RPMI8226 (cell line): ENCODE results near the gene MAP3K3.

Experiments
- DNase-seq: peaks from one replicate; pipeline ENCODE4 v3.0.0-alpha.2; 2015

MAP3K3 gene

DNA sequence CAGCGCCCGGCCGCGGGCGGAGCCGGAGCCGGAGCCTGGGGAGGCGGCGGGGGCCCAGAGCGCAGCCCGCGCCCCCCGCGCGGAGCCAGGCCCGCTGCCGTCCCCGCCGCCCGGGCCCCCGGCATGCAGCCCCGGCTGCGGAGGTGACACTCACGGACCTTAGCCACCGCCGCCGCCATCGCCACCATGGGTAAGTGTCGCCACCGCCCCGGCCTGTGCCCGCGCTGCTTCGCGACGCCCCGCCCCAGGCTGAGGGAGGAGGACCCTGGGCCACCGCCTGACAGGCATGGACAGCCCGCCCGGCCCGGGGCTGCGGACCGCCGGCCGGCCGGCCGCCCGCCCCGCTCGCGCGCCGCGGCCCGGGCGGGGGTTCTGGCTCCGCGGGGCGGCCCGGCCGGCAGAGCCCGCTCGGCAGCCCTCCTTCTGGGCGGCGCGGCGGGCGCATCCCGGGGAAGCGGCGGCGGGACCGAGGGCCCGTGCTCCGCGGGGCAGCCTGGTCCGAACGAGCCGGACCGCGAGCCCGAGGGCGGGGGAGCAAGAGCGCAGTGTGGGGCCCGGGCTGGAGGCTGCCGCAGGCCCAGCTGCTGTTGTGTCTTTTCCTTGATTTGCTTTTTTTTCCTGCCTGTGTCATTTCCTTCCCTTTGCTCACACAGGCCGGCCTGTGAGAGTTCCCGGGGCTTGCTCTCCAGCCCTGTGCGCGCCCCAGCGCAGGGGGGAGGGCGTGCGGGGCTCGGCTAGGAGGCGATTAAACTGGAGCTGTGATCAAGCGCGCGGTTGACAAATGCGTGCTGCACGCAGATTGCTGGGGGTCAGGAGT, 565 bp downstream of the MAP3K3 start:
- DNase-seq = peak; percentile 70

DNA sequence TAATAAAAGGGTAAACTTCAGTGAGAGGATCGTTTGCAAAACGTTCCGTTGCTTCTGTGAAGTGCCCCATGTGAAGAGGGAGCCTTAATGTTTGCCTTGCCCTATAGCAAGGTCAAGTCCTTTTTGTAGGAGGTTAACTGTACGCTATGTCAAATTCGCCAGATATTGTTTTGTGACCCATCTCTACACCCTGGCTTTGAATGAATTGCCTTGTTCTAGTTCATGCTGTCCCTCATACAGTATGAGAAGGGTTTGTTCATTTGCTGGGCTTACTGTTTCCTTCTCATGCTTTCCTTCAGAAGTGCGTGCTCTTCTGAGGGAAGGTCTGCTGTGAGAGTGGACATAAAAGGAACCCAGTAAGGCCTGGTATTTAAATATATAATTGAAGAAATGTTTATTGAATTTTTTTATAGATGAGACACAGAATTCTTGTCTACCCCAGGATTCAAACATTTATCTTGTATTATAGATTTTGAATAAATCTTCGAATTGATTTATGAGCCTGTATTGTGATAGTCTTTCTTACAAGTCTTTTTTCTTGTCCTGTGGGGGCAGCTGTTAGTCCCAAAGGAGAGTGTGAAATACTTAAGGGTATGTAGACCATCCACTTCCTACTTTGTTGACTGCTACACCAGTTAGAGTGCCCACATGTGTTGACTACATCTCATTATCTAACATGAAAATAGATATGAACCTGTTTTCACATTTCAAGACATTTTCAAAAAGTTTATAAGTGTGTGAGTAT, 1.7 kb downstream of the MAP3K3 start:
- no peak for DNase-seq

DNA sequence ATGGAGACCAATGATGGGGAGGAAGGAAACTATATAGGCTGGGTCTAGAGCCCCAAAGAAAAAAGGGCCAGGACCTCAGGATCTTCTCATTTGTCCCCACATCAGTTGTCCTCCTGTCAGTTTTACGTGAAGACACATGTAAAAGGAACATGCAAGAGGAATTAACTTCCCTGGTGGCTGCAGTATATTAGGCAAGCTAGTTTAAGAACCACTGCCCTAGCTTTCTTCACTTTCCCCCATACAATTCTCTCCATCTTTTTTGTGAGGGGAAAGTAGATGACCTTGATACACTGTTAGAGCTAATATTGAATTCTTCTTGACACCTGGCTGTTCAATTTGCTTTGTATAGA, 2.3 kb downstream of the MAP3K3 start:
- DNase-seq = no peak

DNA sequence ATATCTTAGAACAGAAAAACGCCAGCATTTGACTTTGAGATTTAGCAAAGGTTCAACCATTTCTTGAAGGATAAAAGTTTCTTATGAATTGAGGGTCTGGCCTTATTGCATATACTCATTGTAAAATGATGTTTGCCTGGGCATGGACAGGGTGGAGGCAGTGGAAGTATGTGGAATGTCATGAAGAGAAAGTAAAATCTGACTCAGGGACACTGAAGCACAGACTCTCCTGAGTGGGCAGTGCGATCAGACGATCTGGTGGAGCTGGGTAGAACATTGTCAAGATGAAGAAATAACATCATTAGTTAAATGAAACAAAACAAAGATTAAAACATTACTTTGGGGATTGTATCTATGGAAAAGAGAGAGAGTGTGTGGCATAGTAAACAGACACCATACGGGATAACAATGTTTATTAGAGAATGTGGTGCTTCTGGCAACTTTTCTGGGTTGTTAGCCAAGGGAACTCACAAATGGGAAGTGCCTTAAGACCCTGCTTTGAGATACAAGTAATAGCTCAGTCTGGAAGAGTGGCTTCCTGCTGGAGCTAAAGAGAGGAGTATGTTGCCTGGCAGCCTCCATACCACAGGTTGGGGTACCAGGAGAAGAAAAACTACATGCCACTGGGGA, 4.4 kb downstream of the MAP3K3 start:
- DNase-seq = no peak

DNA sequence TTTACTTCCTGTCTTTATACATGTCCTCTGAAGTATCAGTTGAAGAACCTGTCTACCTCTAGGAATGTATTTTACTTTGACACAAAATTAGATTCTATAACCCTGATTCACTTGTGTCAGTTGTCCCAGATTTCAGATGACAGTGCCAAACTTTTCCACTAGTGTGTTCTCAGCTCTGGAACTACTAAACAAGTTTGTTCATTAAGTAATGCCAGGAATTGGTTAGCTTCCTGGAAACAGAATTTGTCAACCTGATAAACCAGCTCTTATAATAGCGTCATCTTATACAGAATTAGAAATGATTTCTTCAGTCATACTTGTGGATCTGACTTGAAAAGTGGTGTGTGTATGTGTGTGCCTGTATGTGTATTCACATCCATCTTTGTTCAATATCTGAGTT, 7.4 kb downstream of the MAP3K3 start:
- no peak for DNase-seq

DNA sequence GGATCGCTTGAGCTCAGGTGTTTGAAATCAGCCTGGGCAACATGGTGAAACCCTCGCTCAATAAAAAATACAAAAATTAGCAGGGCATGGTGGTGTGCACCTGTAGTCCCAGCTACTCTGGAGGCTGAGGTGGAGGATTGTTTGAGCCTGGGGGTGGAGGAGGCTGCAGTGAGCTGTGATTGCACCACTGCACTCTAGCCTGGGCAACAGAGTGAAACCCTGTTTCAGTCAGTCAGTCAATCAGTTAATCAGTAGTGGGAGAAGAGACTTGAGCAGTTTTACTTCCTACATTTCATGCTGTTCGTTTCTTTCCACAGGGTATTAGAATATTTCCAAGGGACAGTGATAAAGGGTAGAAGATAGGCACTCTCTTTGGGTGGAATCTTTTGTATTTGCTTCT, 8.8 kb downstream of the MAP3K3 start:
- DNase-seq = no peak

DNA sequence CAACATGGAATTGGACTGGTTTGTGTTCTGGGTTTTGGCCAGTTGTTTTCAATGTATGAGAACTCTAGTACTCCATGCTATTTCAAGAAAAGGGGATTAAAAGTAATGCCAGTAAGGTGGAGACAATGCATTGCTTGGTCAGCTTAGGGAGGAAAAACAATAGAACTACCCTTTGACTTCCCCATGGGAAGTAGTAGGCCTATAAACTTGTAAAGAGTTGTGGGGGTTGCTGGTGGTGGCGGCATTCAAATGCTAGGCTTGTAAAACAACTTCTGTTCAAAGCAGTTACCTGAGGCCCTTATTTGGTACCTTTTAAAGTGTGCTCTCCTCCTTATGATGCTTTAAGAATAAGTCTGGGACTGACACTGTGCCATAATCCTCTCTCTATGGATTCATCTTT, 9.4 kb downstream of the MAP3K3 start:
- no peak for DNase-seq

DNA sequence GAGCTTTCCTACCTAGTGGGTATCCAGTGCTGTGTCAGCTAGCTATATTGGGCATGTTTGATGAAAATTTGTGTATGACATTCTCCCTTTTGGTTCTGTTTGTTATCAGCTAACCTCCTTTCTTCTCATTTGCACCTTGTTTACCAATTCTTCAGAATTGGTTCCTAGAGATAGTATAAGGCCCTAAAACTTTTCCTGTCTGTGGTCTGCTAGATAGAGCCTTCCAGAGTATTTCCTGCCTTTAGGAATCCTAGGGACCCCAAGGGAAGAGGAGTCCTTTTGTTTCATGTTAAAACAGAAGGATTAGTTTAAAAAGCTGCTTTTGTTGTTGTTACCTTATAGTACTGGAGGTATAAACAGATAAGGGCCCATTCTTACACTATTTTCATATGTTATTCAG, 11.5 kb downstream of the MAP3K3 start:
- DNase-seq = no peak

DNA sequence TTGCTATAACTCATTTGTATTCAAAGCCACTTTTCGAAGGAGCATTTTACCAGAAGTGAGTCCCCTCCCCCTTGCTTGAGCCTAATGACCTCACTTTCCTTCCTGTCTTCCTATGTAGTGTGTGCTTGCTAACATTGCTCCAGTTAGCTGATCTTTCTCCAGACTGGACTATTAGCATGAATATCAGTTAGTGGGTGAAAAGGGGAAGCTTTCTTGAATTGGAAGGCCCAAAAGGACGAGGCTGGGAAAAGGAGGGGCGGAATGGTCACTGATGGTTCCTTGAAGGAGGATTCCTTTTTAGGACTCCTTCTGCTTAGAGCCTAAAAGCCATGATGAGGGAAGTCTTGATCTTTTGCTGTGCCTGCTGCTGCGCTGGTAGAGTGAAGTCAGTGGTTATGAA, 11.9 kb downstream of the MAP3K3 start:
- DNase-seq = no peak

DNA sequence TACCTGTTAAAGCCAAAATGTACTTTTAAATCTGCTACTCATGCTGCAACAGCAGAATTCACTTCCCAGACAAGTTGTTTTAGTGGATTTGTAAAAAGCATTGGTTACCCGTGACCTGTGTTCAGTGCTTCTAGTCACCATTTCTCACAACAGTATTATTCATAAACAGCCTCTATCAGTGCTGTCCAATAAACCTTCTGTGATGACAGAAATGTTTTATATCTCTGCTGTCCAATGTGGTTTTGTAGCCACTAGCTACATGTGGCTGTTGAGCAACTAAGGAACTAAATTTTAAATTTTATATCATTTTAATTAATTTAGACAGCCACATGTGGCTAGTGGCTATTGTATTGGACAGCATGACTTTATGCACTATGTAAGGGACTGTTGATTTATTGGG, 12.6 kb downstream of the MAP3K3 start:
- no peak for DNase-seq

DNA sequence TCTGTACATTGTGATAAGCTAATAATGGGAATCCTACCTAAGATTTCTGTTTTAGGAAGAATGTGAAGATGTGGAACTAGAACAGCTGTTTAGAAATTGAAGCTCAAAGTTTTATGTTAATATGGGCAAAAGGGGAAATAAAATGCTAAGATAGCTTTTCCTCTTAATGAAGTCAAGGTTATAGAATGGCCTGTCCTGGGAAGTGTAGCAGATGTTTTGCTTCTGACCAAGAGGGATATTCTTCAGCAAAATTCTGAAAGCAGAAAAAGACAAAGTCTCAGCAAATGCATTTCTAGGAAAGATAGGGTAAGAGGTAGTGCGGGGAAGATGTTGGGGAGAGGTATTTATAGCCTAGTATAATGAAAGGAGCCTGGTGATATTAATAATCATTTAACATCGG, 13.1 kb downstream of the MAP3K3 start:
- DNase-seq = no peak

DNA sequence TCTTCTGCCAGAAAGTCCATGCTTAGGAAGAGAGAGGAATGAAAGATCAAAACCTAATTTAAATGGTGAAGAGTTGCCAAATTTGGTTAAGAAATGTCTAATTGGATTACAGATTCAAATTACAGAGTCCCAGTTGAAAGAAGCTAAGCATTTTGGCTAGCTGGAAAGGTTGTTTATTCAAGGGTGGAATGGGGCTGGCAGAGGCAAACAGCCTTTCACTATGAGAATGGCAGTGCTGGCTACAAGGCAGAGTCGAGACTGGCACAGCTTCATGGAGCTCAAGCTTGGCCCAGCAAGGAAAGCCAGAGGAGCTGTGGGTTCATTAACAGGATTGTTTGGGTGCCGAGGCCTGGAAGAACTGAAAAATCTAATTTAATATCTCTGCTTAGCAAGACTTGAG, 13.6 kb downstream of the MAP3K3 start:
- DNase-seq = no peak

DNA sequence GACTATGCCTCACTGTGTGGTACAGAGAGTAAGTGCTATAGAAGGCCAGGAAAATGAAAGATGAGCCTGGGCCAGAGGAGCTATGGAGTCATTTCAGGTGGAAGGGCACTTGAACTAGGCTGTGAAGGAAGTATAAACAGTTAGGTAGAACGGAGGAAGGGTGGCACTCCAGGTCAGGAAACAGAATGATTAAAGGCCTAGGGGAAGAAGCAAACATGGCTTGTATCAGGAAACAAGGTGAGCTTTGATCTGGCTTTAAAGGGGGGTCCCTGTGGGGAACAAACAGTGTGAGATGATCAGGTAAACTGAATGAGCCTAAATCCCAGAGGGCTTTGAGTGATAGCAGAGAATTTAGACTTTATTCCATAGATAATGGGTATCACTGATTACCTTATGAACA, 16.9 kb downstream of the MAP3K3 start:
- DNase-seq = no peak

DNA sequence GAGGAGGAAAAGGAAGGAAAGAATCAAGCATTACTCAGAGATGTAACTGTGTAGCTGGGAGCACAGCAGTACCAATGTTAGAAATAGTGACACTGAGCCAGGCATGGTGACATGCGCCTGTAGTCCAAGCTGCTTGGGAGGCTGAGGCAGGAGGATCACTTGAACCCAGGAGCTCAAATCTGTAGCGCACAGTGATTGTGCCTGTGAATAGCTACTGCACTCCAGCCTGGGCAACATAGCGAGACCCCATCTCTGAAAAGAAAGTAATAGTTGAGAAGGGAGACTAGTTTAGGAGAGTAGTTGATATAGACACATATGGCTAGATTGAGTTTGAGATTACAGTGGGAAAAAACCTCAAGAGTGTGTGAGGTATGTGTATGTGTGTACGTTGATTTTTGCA, 17.8 kb downstream of the MAP3K3 start:
- DNase-seq = no peak

DNA sequence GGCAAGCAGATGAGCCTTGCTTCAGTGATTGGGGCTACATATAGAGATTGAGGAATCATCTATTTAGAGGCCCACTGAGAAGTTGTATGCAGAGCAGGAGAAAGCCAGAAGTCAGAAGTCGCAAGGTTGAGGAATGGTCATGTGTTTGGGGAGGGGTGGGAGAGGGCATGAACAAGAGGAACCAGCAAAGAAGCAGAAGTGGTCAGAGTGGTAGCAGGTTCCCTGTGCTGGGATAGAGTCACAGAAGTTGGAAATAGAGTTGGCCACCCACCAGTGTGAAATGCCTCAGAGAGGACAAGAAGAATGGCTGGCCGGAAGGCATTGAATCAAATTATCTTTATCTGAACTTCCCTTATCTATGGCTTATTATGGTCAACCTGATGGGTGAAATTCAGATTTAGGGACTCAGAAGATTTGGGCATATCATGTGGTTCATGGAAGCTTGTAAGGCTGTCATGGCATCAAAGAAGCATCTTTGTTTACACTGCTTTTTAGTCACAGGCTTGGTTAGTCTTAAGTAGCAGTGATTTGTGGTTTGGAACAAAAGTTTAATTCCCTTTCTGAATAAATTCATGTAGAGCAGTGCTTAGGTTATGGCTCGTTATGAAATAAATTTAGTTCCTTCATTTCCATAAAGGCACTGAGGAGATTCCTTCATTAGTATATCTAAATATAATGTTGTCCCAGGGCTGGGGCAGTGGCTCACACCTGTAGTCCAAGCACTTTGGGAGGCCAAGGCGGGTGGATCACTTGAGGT, 19.7 kb downstream of the MAP3K3 start:
- no peak for DNase-seq

DNA sequence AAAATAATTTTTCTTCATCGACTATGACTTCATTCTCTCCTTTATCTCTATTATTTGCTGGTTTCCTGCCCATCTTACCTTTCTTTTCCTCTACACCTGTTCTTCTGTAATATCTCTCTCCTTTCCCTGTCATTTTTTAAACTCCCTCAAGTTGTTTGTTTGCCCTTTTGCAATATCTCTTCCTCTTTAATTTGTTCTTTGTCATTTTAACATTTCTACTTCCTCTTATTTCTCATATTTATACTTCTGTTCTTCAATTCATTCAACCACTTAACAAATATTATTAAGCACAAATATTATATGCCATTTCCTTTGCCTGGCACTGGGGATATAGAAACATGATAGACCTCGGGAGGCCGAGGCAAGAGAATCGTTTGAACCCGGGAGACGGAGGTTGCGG, 22.6 kb downstream of the MAP3K3 start:
- no peak for DNase-seq

DNA sequence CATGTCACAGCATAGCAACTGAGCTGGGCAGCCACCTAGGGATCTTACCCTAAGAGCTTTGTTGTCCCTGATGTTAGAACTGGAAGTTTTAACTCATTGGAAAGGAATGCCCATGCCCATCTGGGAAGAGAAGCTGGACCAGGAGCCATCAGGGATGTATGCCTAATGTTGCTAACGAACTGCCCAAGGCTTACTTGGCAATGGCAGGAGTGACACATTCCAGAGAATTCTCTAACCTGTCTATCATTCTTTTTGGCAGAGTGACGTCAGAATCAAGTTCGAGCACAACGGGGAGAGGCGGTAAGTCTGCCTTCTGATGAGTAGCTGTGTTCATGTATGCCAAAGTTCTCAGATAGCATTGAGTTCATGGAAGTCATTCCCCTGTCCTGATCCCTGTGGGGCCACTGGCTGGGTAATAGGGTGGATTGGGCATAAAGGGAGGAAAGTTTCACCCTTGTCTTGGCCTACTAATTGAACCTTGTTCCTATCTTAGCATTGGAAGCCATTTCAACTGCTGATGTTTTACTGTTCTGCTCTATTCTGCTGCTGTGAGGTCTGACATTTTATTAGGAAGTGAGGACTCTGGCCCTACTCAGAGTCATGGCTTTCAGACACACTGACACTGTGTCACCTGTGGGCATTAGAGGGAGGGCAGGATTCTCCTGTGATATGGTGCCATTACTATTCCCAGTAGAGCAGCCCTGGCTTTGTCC, 23.7 kb downstream of the MAP3K3 start:
- DNase-seq = no peak

DNA sequence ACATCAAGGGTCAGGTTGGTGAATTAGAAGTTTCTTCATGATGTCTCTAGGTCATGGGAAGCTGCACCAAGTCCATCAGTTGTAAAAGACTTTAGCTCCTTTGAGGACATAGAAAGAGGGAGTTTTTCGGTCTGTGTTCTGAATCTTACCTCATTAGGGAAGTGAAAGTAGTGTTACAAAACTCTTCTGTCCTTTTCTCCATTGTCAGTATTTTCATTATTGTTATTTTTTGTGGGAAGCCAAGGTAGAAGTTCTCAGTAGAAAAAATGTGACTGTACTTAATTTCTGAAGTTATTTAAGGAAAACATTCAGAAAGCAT, 24.2 kb downstream of the MAP3K3 start:
- DNase-seq = peak; percentile 52

DNA sequence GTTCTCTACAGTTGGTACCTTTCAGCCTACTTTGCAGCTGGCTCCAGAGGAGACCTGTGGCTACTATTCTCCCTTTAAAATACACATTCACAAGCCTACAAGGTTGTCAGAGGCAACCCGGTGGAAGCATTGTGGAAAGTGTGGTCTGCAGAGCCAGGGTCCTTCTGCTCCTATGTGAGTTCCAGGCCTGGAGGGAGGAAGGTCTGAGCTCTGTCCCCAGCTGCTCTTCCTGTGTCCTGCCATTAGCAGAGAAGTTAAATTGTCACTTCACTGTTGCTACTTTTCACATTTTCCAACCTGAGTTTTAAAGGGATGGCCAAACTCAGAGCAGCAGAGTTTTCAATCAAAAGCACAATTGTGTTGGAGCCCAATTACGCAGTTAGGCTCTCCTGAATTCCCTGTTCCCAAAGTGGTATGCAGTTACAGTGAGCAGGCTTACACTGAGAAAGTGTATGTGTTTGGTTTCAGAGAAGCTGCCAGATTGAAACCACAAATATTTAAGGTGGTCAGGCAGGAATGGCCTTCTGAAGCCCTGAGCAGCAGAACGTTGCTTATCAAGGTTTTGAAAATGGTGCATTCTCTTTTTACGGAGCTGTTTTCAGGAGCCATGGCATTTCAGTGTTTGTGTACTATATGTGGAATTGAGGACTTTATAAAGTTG, 25.0 kb downstream of the MAP3K3 start:
- DNase-seq = no peak

DNA sequence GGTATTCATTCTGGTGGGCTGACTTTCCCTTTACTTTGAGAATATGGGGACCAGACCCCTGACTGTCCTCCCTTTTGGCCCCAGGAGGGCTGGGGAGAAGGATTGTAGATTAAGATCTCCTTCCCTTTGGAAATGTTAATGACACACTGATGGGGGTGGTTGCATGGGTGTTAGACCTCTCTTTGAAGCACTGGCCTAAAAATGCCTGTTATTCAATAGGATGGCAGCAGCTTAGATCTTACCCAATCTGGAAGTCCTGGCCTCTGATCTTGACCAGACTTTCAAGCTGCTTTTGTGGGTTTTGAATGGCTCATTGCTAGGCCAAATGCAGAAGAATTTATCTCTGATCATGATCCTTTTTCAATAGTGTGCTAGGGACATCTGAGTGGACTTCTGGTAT, 25.7 kb downstream of the MAP3K3 start:
- DNase-seq = no peak

DNA sequence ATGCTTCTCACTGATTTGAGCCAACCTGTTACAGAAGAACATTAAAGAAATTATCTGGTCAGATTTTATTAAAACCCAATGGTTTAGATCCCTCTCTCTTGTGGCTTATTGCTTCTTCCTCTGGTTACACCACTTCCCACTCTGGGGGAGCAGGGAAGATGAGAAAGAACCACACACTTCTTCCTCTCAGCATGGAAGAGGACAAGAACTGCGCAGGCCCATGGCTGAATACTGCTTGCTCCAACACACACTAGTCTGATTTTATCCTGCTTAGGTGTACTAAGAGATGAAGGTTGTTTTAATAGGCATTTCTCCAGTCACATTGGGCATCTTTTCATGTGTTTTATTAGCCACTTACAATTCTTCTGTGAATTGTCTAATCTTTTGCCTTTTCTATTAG, 27.6 kb downstream of the MAP3K3 start:
- no peak for DNase-seq

DNA sequence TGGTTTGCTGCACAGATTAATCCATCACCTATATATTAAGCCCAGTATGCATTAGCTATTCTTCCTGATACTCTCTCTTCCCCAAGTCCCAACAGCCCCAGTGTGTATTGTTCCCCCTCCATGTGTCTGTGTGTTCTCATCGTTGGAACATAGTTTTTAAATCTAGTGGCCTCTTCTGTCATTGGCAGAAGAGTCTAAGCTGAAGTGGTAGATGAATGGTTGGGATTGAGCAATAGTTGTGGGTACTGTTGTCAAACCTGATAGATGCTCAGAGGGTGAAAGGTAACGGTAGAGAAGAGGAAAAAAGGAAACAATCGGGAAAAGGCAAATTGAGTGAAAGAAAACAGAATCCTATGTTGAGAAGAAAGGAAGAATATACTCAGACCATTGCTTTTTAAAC, 29.9 kb downstream of the MAP3K3 start:
- no peak for DNase-seq
